Activated B cell treated with CpG ODN at 0.5 μM for 24 hours (primary cell): ENCODE results near the gene SOSTDC1. TPM values are rescaled to one million over a fixed set of nuclear protein-coding genes. Genes with fewer than 3 reads are reported as not detected.

ENCODE experiments used
- ATAC-seq: fragments of 200-7000 bp; cut with Tn5 transposase; one replicate; pipeline ENCODE4 v1.10.0; 2021; ENCODE audit warnings: low read depth, mild to moderate bottlenecking, moderate library complexity
- CTCF ChIA-PET: fragments of 350-600 bp; sonication (Branson Sonifier 250); formaldehyde crosslinking; loops from one replicate; lab custom pipeline; 2021; ENCODE audit warnings: antibody characterized with exemption; lab: Charles Lee
- POLR2A ChIA-PET: fragments of 350-600 bp; sonication (Branson Sonifier 250); formaldehyde crosslinking; loops from one replicate; lab custom pipeline; 2021; ENCODE audit warnings: antibody characterized with exemption; lab: Charles Lee
- DNase-seq: peaks from one replicate; pipeline ENCODE4 v3.0.0; 2022
- H3K27ac Mint-ChIP-seq: one replicate; pipeline ENCODE4 v1.8.0; 2020; ENCODE audit warnings: mixed read lengths
- H3K27me3 Mint-ChIP-seq: one replicate; pipeline ENCODE4 v1.8.0; 2021; ENCODE audit warnings: mixed read lengths
- H3K36me3 Mint-ChIP-seq: one replicate; pipeline ENCODE4 v1.8.0; 2021; ENCODE audit warnings: low read depth, mixed read lengths
- H3K4me1 Mint-ChIP-seq: one replicate; pipeline ENCODE4 v1.8.0; 2021; ENCODE audit warnings: mixed read lengths
- H3K4me3 Mint-ChIP-seq: one replicate; pipeline ENCODE4 v1.8.0; 2020; ENCODE audit warnings: mild to moderate bottlenecking, mixed read lengths
- H3K9me3 Mint-ChIP-seq: one replicate; pipeline ENCODE4 v1.8.0; 2020; ENCODE audit warnings: mixed read lengths
- intact Hi-C: fragments of 100-400 bp; cut with micrococcal nuclease; formaldehyde crosslinking; loops from one replicate; pipeline ENCODE4 v1.15.1; 2024
- total RNA-seq: library from RNA; stranded (reverse); gene quantifications from 2 replicates; pipeline ENCODE4 v1.2.3, GENCODE V29; 2022
- TF ChIP-seq, protein P1 (sequence below): fragments of 200-600 bp; IDR thresholded peaks from one replicate; pipeline ENCODE4 v1.8.0; 2022; ENCODE audit warnings: antibody characterized with exemption, mild to moderate bottlenecking

SOSTDC1 gene
- total RNA-seq, 1 donor from 2014 or later, result not detected

GRCh38 chr7:16494955-16495719 lies 29.6 kb upstream of the SOSTDC1 start:
- ATAC-seq (no peak), DNase-seq (no peak)
- CTCF ChIA-PET, result no interaction called here
- TF ChIP-seq, protein P1, sequence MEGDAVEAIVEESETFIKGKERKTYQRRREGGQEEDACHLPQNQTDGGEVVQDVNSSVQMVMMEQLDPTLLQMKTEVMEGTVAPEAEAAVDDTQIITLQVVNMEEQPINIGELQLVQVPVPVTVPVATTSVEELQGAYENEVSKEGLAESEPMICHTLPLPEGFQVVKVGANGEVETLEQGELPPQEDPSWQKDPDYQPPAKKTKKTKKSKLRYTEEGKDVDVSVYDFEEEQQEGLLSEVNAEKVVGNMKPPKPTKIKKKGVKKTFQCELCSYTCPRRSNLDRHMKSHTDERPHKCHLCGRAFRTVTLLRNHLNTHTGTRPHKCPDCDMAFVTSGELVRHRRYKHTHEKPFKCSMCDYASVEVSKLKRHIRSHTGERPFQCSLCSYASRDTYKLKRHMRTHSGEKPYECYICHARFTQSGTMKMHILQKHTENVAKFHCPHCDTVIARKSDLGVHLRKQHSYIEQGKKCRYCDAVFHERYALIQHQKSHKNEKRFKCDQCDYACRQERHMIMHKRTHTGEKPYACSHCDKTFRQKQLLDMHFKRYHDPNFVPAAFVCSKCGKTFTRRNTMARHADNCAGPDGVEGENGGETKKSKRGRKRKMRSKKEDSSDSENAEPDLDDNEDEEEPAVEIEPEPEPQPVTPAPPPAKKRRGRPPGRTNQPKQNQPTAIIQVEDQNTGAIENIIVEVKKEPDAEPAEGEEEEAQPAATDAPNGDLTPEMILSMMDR, result no peak
- no peaks in the 10 kb centered on the region for H3K9me3 Mint-ChIP-seq
- H3K27ac Mint-ChIP-seq, result no peak overlapping the region
- intact Hi-C loops, result no loop called here
- no peaks in the 10 kb centered on the region for H3K4me1 Mint-ChIP-seq
- no peak overlapping the region for H3K4me3 Mint-ChIP-seq
- H3K27me3 Mint-ChIP-seq, result peaks cover 7% of the 10 kb centered on the region
- POLR2A ChIA-PET, result no interaction called here
- H3K36me3 Mint-ChIP-seq, result no peaks in the 10 kb centered on the region

- POLR2A ChIA-PET, result no interaction called here
- no peak overlapping the region for H3K27ac Mint-ChIP-seq
- TF ChIP-seq, protein P1, result no peak
- no peaks in the 10 kb centered on the region for H3K4me1 Mint-ChIP-seq
- no peaks in the 10 kb centered on the region for H3K9me3 Mint-ChIP-seq
- no peak for ATAC-seq
- no peak for DNase-seq
- peaks cover 7% of the 10 kb centered on the region for H3K27me3 Mint-ChIP-seq
- no peaks in the 10 kb centered on the region for H3K36me3 Mint-ChIP-seq
- CTCF ChIA-PET, result no interaction called here
- H3K4me3 Mint-ChIP-seq, result no peak overlapping the region
- intact Hi-C loops, result no loop called here
Observed at GRCh38 chr7:16494551-16494950, 29.0 kb upstream of the SOSTDC1 start.

GRCh38 chr7:16493266-16493665 lies 27.7 kb upstream of the SOSTDC1 start:
- TF ChIP-seq, protein P1, result no peak
- H3K27me3 Mint-ChIP-seq, result peaks cover 7% of the 10 kb centered on the region
- ChIA-PET POLR2A (no interaction called here), CTCF (no interaction called here)
- H3K9me3 Mint-ChIP-seq, result no peaks in the 10 kb centered on the region
- no peak overlapping the region for H3K4me3 Mint-ChIP-seq
- H3K4me1 Mint-ChIP-seq, result no peaks in the 10 kb centered on the region
- DNase-seq (no peak), ATAC-seq (no peak)
- H3K27ac Mint-ChIP-seq, result no peak overlapping the region
- intact Hi-C loops, result no loop called here
- no peaks in the 10 kb centered on the region for H3K36me3 Mint-ChIP-seq

GRCh38 chr7:16492513-16493062 lies 27.1 kb upstream of the SOSTDC1 start:
- DNase-seq, result no peak
- Mint-ChIP-seq H3K9me3 (no peaks in the 10 kb centered on the region), H3K4me1 (no peaks in the 10 kb centered on the region), H3K27me3 (peaks cover 7% of the 10 kb centered on the region), H3K36me3 (no peaks in the 10 kb centered on the region), H3K4me3 (no peak overlapping the region), H3K27ac (no peak overlapping the region)
- no peak for ATAC-seq
- TF ChIP-seq, protein P1, result no peak
- CTCF ChIA-PET, result no interaction called here
- POLR2A ChIA-PET, result no interaction called here
- intact Hi-C loops, result no loop called here

DNA sequence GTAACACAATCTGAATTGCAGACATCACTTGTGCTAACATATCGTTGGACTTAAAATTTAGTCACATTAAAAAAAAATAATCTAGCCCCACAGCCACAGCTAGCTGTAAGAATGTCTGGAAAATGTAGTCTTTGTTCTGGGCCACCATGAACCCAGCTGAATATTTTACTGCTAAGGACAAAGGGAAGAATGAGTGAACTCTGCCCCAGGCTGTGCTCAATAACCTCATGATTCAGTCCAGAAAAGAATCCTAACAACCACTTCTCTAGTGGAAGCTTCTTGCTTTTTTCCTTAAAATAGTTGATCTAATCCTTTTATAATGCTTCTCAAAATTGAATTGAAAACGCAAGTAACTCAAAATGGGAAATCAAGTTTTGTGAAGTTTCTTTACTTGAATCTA lies 25.6 kb upstream of the SOSTDC1 start:
- TF ChIP-seq, protein P1, result no peak
- H3K4me3 Mint-ChIP-seq, result no peak overlapping the region
- ChIA-PET POLR2A (no interaction called here), CTCF (no interaction called here)
- ATAC-seq (no peak), DNase-seq (no peak)
- H3K27me3 Mint-ChIP-seq, result peaks cover under 1% of the 10 kb centered on the region
- H3K9me3 Mint-ChIP-seq, result no peaks in the 10 kb centered on the region
- intact Hi-C loops, result no loop called here
- no peaks in the 10 kb centered on the region for H3K4me1 Mint-ChIP-seq
- H3K36me3 Mint-ChIP-seq, result no peaks in the 10 kb centered on the region
- no peak overlapping the region for H3K27ac Mint-ChIP-seq
